Middle frontal gyrus (tissue), 1 donor: ENCODE results near the gene ZNF740.

Source experiments
- DNase-seq: peaks from one replicate; pipeline ENCODE4 v3.0.0-alpha.2; 2015; ENCODE audit warnings: low spot score; ENCODE audit errors: extremely low spot score

The ZNF740 gene

GRCh38 chr12:53226815-53227214, 46.3 kb downstream of the ZNF740 start:
- no peak for DNase-seq

DNA sequence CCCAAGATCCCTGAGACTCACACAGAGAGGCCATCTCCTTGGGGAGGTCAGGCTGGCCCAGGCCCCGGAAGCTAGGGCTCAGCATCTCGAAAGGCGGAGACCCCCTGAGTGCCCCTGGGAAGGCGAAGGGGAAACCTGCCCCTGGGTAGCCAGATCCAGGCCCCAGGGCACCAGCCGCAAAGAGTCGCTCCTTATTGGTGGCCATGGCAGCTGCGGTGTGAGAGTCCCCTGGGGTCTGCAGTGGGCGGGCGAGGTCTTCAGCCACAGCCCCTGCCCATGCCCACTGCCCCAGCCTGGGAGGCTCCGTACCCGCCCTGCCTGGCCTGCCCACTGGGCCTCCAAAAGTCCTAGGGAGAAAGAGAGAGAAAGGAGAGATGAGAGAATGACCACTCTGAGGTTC, 46.8 kb downstream of the ZNF740 start:
- DNase-seq: no peak

DNA sequence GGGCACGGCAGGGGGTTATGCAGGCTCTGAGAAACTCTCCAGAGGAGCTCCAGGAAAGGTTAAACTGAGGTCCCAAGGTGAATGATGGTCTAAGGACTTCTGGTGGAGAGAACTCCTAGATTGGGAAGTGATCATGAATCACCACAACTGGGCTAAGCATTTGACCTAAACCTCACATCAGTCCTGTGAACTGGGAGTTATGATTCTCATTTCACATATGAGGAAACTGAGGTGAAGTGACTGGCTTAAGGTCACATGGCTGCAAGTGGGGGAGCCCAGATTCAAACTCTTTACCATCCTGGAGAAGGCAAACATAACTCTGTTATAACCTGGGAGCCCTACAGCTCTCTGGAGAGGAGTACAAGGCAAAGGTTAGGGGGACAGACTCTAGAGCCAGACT, 47.3 kb downstream of the ZNF740 start:
- no peak for DNase-seq

DNA sequence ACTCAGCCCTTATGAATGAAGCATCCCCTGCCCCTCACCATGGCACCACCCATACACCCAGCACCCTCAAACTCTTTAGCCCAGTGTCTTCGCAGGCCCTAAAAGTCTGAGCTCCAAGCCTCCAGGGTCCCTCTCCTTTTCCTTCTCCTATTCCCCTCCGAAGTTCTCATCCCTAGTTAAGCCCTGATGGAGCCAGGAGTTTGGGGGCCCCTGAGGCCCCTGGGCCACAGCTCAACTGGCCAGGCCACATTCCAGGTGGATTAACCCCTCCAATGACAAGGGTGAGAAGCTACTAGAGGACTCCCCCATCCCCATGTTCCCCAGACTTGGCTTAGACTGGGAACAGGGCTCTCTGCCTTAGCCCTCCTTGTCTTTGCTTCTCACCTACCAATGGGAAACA, 48.9 kb downstream of the ZNF740 start:
- DNase-seq: no peak

- DNase-seq: no peak
Observed at GRCh38 chr12:53230108-53230845, 49.8 kb downstream of the ZNF740 start.

GRCh38 chr12:53231671-53231920, 51.1 kb downstream of the ZNF740 start:
- DNase-seq: no peak

DNA sequence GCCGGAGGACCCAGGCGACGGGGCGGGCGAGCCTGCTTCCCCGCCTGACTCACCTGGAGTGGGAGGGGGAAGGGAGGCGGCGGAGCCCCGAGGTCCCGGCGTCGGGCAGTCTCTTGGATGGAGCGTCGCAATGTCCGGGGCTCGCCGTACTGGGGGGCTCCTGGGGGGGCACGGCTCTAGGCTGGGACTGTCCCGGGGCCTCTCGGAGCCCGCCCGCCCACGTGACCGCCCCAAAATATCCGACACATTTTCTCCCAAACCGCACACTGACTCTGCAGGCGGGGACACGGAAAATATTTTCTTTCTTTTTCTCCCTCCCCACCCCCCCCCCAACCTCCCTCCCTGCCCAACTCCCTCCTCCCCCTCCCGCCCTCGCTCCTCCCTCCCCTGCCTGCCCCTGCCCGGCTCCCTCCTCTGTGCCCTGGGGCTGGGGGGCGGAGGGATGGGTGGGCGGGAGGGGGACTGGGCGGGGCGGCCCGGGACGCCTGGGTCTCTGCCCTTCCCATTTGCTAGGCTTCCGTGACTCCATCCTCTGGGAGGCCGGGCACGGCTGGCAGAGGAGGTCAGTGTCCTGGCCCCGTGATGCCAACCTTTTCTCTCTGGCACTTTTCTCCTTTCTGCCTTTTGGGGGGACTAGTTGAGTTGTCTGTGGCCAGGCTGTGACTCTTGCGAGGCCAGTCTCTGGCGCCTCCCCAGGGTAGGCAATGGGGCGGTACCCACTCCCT, 51.6 kb downstream of the ZNF740 start, which contains the start of gene RARG:
Gene RARG, minus strand, starts transcription at position 289 of the 725 bp plus-strand sequence. CDS start 4,664 bp downstream, outside the sequence.
- no peak for DNase-seq

DNA sequence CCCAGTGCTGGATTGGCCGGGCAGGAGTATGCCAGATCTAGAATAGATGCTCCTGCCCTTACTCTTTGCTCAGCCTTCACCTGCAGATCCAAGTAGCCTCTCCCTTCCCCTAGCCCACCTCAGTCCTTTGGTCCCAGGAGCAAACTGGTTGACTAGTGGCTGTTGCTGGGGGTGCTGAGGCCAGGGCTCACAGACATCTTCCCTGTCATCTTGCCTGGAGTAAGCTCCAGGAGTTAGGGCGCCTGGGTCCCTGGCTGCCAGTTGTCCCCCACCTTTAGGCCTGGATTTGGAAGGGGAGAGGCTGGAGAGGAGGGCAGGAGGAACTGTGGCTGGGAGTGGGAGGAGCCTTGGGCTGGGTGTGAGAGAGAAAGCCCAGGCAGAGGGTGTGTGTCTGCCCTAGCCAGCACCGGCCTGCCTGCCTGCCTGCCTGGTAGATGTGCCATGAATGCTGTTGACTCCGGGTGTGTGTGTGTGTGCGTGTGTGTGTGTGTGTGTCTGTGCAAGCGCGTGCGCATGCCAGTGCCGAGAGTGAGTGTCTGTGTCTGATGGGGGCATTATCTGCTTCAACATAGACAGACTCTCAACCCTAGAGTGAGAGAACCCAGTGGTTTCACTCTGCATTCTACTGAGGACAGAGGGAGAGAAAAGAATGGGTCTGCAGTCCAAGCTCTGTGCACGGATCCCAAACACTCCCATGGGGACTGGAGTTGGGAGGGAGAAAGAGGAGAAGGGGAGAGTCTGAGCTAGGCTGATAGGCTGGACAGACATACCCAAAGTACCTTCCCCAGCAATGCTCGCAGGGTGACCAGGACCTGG, 52.3 kb downstream of the ZNF740 start:
- DNase-seq: no peak

DNA sequence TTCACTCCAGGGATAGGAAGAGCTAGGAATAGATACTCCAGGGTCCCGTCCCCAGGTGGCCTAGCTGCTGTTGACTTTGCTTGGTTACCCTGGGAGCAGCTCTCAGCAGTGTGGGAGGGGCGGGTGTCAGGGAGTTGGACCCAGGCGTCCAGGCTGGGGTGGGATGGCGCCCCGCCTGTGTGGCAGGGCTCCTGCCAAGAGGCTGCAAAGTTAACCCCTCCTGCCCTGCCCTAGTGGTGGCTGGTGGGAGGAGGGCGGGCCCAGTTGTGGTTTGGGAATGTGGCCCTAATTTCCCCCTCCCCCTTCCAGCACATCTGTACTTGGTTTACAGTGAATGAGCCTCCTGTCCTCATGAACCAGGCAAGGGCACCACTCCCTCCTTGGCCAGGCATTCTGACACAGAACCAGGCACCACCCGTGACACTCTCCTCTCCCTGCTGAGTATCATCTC, 53.2 kb downstream of the ZNF740 start:
- DNase-seq: no peak

DNA sequence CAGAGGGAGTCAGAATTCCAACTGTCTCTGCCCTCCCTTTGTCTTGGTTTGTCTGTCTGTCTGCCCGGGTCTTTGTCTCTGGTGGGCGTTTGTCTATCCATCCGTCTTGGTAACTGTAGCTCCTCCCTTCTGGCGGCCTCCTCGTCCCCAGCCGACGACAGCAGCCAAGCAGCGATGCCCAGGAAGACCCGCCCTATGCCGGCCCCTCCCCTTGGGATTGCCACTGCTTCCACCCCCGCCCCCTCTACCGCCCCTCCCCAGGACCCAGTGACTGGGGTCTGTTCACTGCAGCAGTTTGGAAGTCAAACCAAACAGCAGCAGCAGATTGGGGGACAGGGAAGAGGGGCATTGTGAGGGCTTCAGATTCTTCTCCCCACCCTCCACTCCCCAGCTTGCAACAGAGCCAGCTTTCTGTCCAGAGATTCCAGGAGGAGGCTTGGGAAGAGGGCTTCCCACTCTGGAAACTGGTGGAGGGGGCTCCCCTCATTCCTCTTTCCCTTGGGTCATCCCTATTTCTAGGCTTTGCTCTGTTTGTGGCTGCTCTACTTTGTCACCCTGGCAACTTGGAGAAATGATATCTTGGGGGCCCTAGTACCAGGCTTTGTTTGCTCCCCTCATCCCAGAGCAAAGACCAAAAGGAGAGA, 53.9 kb downstream of the ZNF740 start:
- no peak for DNase-seq

GRCh38 chr12:53235164-53235563, 54.6 kb downstream of the ZNF740 start:
- DNase-seq: no peak

GRCh38 chr12:53235742-53236442, 55.4 kb downstream of the ZNF740 start:
- DNase-seq: no peak

DNA sequence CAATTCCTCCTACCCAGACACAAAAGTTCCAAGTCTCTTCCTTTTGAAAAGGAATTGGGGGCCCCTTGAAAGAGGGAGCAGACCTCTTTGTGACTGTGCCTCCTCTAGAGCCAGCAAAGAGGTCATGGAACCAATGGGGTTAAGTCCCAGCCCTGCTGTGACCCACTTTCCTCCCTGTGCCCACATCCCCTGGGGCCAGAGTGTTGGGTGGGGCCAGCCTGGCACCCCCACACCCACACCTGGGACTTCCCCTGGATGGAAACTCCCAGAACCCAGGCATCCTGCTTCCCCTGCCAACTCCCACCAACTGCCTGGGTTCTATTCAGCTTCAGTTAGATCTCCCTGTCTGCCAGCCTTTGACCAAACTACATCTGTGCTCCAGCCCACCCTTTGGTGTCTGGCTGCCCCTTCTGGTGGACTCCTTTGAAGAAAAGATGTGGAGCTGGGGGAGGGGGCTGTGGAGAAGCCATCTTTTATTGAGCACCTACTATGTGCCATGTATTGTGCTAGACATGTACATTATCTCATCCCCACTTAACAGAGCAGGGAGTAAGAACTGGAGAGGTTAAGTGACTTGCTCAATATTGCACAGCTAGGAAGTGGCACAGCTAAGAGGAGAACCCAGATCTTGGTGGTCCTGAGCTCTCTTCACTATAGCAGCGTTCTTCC, 56.1 kb downstream of the ZNF740 start:
- no peak for DNase-seq

DNA sequence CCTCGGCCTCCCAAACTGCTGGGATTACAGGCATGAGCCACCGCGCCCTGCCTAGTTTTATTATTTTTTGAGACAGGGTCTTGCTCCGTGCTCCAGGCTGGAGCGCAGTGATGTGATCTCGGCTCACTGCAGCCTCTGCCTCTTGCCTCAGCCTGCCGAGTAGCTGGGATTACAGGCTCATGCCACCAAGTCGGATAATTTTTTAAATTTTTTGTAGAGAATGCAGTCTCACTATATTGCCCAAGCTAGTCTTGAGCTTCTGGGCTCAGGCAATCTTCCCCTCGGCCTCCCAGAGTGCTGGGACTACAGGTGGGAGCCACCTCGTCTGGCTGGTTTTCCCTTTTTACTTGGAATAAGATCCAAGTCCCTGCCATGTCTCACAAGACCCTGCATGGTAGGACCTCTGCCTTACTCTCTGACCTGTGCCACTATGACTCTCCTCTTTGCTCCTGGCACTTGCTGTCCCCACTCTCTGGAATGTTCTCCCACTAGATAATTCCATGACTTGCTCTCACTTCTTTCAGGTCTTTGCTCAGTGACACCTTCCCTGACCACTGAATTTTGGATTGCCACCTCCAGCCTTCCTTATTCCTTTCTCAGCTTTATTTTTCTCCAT, 59.2 kb downstream of the ZNF740 start:
- no peak for DNase-seq

DNA sequence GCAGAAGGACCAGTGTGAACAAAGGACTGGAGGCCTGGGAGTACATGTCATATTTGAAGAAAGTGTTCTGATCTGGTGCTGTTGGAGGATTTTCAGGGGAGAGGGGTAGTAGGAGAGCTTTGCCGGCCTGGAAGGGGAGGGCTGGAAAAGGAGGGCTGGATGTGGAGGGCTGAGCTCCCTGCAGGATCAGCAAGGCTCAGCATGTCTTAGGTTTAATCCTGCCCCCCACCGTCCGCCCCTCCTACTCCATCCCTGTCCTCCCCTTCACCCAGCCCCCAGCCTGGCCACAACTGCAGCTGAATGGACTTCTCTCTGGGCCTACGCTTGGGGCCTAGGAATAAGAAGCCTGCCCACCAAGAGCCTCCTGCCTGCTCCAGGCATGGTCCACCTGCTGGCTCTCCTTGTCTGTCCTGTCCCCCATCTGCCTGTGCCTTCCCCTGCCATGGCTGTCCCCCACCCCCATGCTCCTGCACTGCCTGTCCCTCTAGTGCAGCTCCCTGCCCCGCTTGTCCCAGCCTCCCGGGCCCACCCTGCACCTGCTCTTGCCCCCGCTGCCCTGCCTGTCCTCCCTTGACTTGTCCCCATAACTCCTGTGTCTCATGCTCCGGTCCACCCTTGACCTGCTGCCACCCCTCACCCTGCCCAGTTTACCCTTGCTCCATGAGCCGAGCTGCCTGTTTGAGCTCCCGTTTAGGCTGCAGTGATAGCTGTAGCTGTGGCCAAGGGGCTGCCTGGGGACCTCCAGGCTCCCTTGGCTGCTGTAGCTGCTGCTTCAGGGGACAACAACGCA, 61.3 kb downstream of the ZNF740 start:
- DNase-seq: no peak

- no peak for DNase-seq
Observed at GRCh38 chr12:53244337-53244736, 63.8 kb downstream of the ZNF740 start.
